ENCODE measurements around the gene NPDC1. TPM values are rescaled to one million over a fixed set of nuclear protein-coding genes. Genes with fewer than 3 reads are reported as not detected.

Gene NPDC1
- total RNA-seq, 1 donor from 2014 or later, result 3.8 TPM

DNA sequence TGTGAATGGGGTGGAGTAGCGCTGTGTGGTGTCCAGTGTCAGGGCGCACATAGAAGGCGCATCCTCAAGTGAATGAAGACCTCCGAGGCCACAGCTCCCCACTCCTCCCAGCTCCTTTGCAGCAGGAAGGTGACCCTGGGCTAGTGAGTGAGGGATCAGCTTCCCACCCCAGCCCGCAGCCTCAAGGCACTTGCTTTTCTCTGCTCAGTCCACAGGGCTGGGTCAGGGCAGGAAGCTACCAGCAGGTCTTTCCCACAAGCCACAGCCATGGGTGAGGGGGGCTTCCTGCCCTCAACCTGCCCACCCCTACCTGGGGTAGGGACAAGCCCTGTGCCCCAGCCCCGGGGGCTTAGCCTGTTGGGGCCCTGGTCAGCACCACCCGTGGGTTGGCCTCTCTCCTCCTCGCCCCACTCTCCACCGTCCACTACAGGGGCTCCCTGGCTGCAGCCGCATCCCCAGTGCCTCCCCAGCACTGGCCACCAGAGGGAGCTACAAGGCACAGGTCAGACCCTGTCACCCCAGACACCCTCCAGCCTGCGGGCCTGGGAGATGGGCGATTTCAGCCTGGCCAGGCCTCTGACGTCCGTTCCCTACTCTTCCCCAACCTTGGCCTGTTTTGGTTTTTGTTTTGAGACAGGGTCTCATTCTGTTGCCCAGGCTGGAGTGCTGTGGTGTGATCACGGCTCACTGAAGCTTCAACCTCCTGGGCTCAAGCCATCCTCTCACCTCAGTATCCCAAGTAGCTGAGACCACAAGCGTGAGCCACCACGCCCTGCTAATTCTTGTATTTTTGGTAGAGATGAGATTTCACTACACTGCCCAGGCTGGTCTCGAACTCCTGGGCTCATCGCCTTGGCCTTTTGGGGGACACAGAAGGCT, 16.7 kb downstream of the NPDC1 start:
- Mint-ChIP-seq H3K27me3 (ENCODE audit: insufficient read depth, low read depth) (no peaks in the 10 kb centered on the region), H3K9me3 (no peaks in the 10 kb centered on the region), H3K4me3 (peak overlapping the region; percentile 82), H3K36me3 (no peaks in the 10 kb centered on the region), H3K27ac (peak overlapping the region; percentile 42), H3K4me1 (peaks cover 12% of the 10 kb centered on the region)
- no peaks in the 10 kb centered on the region for H3K79me2 ChIP-seq (ENCODE audit: low read depth)
- no peak overlapping the region for H3K9ac ChIP-seq
- no peak for TF ChIP-seq EZH2 (IDR thresholded peaks at IDR 0.05)
- peak; percentile 16 for TF ChIP-seq EZH2phosphoT487 (IDR thresholded peaks at IDR 0.05)
- TF ChIP-seq, protein P1, sequence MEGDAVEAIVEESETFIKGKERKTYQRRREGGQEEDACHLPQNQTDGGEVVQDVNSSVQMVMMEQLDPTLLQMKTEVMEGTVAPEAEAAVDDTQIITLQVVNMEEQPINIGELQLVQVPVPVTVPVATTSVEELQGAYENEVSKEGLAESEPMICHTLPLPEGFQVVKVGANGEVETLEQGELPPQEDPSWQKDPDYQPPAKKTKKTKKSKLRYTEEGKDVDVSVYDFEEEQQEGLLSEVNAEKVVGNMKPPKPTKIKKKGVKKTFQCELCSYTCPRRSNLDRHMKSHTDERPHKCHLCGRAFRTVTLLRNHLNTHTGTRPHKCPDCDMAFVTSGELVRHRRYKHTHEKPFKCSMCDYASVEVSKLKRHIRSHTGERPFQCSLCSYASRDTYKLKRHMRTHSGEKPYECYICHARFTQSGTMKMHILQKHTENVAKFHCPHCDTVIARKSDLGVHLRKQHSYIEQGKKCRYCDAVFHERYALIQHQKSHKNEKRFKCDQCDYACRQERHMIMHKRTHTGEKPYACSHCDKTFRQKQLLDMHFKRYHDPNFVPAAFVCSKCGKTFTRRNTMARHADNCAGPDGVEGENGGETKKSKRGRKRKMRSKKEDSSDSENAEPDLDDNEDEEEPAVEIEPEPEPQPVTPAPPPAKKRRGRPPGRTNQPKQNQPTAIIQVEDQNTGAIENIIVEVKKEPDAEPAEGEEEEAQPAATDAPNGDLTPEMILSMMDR (IDR thresholded peaks at IDR 0.05), result peak; percentile 94
- peak; percentile 86 for DNase-seq (ENCODE audit: low spot score)
- no peaks in the 10 kb centered on the region for H3K36me3 ChIP-seq
- no peak overlapping the region for H3K27ac ChIP-seq
- peak overlapping the region; percentile 94 for H3K4me2 ChIP-seq
- H3K9me3 ChIP-seq (ENCODE audit: low read depth), result no peaks in the 10 kb centered on the region
- peaks cover 24% of the 10 kb centered on the region for H3F3A ChIP-seq (ENCODE audit: low read depth)
- H4K20me1 ChIP-seq (ENCODE audit: low read depth), result peaks cover 5% of the 10 kb centered on the region
- H3K4me1 ChIP-seq, result peaks cover 13% of the 10 kb centered on the region
- H3K27me3 ChIP-seq, result peaks cover 24% of the 10 kb centered on the region
- H3K4me3 ChIP-seq, result peak overlapping the region; percentile 80
- no peak overlapping the region for H2AFZ ChIP-seq (replicated peaks)

DNA sequence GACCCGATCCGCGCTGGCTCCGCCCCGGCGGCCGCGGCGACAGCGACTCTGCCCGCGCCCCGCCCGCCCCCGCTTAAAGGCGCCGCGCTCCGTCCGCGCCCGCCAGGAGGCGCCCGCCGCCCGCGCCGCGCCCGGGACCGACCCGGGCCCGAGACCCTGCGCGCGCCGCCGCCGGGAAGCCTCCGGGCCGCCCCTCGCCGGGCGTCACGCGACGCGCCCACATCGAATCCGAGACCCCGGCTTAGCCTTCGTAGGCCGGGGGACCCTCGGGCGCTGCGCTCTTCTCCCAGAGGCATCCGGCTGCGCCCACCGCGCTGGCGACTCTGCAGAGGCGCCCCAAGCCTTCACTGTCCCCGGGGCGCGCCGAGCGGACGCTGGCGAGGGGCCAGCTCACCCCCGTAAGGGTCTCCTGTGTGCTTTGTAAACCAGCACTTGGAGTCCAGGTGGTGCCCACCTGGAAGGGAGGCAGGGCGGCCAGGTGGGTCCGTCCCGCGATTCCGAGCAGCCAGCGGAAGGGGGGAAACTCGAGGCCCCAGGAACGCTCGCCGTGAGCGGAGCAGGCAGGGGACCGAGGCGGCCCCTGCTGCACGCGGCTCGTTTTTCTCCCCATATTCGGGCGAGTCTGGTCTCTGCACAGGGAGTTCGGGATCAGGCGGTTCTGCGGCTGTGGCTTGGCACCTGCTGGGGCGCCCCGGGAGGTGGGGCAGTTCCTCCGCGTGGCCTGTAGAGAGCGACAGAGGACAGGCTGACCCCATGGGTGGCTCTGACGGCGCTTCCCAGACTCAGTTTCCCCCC, 17.5 kb downstream of the NPDC1 start:
- peak overlapping the region; percentile 80 for H3K4me3 ChIP-seq
- H3K4me3 Mint-ChIP-seq, result peak overlapping the region; percentile 82
- H3K9me3 Mint-ChIP-seq, result no peaks in the 10 kb centered on the region
- H3K4me1 ChIP-seq, result peaks cover 18% of the 10 kb centered on the region
- no peak overlapping the region for H3K27ac Mint-ChIP-seq
- no peaks in the 10 kb centered on the region for H3K36me3 ChIP-seq
- peaks cover 24% of the 10 kb centered on the region for H3K27me3 ChIP-seq
- H3K4me1 Mint-ChIP-seq, result peaks cover 12% of the 10 kb centered on the region
- peak overlapping the region; percentile 94 for H3K4me2 ChIP-seq
- no peaks in the 10 kb centered on the region for H3K36me3 Mint-ChIP-seq
- H2AFZ ChIP-seq (replicated peaks), result peak overlapping the region; percentile 99
- peaks cover 24% of the 10 kb centered on the region for H3F3A ChIP-seq (ENCODE audit: low read depth)
- no peaks in the 10 kb centered on the region for H3K27me3 Mint-ChIP-seq (ENCODE audit: insufficient read depth, low read depth)
- no peak overlapping the region for H3K9ac ChIP-seq
- TF ChIP-seq EZH2phosphoT487 (IDR thresholded peaks at IDR 0.05), result peak; percentile 52
- peak; percentile 33 for TF ChIP-seq EZH2 (IDR thresholded peaks at IDR 0.05)
- TF ChIP-seq, protein P1 (IDR thresholded peaks at IDR 0.05), result no peak
- H3K9me3 ChIP-seq (ENCODE audit: low read depth), result no peaks in the 10 kb centered on the region
- no peak overlapping the region for H3K27ac ChIP-seq
- no peaks in the 10 kb centered on the region for H3K79me2 ChIP-seq (ENCODE audit: low read depth)
- peak; percentile 95 for DNase-seq (ENCODE audit: low spot score)
- H4K20me1 ChIP-seq (ENCODE audit: low read depth), result peaks cover 5% of the 10 kb centered on the region

DNA sequence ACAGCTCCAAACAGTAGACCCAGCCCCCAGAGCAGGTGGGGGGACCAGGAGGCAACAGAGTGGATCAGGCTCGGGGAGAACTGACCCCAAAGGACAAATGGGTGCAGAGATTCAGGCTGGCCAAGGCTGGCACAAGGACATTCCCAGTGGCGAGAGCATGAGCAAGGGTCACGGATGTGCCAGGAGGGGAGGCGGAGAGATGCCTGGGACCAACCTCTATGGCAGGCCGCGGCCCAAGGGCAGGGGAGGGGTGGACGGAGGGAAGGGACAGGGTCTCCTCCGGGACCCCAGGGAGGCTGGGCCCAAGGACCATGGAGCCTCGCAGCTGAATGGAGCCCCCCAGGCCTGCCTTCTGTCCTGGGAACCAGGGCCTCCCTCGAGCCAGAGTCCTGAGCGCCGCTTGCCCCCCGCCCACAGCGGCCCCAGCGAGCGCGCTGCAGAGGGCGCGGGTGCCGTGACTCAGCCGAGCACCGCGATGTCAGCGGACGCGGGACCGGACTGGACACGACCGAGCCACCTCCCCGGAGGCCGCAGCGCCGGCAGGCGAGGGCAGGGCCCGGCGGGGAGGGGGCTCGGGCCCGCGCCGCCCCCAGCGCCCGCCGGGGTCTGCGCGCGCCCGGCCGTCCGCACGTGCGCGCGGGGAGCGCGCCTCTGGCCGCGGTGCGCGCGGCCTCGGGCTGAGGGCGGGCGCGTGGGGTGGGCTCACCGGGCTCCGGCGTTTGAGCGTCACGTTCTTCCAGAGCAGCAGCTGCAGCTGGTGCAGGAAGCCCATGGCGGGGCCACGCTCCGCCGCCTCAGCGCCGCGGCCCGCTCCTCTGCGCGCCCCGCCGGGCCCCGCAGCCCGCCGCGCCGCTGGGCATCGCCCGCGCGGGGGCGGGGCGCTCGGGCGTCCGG, 18.4 kb downstream of the NPDC1 start, which contains the start of gene ABCA2:
Gene ABCA2, minus strand, starts transcription at position 869 of the 894 bp plus-strand sequence. Its CDS starts 97 bp downstream, at position 772.
- H3K27ac ChIP-seq, result no peak within 1 kb of the TSS
- peak; percentile 70 for DNase-seq (ENCODE audit: low spot score)

More for the DNA sequence above, 18.4 kb downstream of the NPDC1 start, which contains the start of gene ABCA2:
- peaks cover 13% of the 10 kb centered on the region for H4K20me1 ChIP-seq (ENCODE audit: low read depth)
- peaks cover 30% of the 10 kb centered on the region for H3F3A ChIP-seq (ENCODE audit: low read depth)
- no peak within 1 kb of the TSS for H3K9ac ChIP-seq
- peak within 1 kb of the TSS; percentile 99 for H3K4me2 ChIP-seq
- TF ChIP-seq, protein P1 (IDR thresholded peaks at IDR 0.05), result no peak
- TF ChIP-seq EZH2phosphoT487 (IDR thresholded peaks at IDR 0.05) (no peak), EZH2 (IDR thresholded peaks at IDR 0.05) (no peak)
- peaks cover 3% of the 10 kb centered on the region for H3K27me3 Mint-ChIP-seq (ENCODE audit: insufficient read depth, low read depth)
- H3K79me2 ChIP-seq (ENCODE audit: low read depth), result no peaks in the 10 kb centered on the region
- H3K36me3 Mint-ChIP-seq, result no peaks in the 10 kb centered on the region
- no peaks in the 10 kb centered on the region for H3K36me3 ChIP-seq
- H3K4me1 Mint-ChIP-seq, result peaks cover 12% of the 10 kb centered on the region
- peak within 1 kb of the TSS; percentile 80 for H3K4me3 ChIP-seq
- peak within 1 kb of the TSS; percentile 91 for H3K4me3 Mint-ChIP-seq
- no peaks in the 10 kb centered on the region for H3K9me3 Mint-ChIP-seq
- no peaks in the 10 kb centered on the region for H3K9me3 ChIP-seq (ENCODE audit: low read depth)
- peaks cover 24% of the 10 kb centered on the region for H3K4me1 ChIP-seq
- peak within 1 kb of the TSS; percentile 99 for H2AFZ ChIP-seq (replicated peaks)
- H3K27ac Mint-ChIP-seq, result no peak within 1 kb of the TSS
- H3K27me3 ChIP-seq, result peaks cover 24% of the 10 kb centered on the region
